C4-2B (cell line): Measurements from ENCODE around the gene CCDC6.

Experiments
- CTCF ChIP-seq: fragments of 450-650 bp; conservative IDR thresholded peaks from 2 replicates; pipeline ENCODE4 v1.5.1; 2017; ENCODE audit warnings: mild to moderate bottlenecking
- ZFX ChIP-seq: fragments of 450-650 bp; IDR thresholded peaks from 2 replicates; pipeline ENCODE4 v1.6.1; 2017

DNA sequence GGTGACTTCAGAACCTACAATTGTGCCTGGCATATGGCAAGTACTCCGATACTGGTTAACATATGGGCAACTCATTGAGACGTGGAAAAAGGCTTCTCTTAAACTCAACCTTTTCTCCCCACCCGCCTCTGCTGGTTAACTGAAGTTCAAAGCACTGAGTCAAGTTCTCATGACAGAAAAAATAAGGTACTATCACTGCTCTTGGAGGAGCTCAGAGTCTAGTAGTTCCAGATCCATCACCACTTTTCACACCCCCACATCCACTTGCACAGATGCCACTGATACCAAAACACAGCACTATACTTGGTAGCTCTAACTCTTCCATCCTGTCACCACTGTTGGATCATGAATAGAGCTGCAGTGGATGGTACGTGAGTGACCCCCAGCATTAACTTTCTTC, 36.2 kb downstream of the CCDC6 start:
- TF ChIP-seq CTCF (no peak), ZFX (no peak)
